Measurements from ENCODE around the gene SORCS2. TPM values are rescaled to one million over a fixed set of nuclear protein-coding genes. Genes with fewer than 3 reads are reported as not detected.

SORCS2 gene
- total RNA-seq, 2 donors from 2014 or later, result 1.0 to 4.4 TPM

DNA sequence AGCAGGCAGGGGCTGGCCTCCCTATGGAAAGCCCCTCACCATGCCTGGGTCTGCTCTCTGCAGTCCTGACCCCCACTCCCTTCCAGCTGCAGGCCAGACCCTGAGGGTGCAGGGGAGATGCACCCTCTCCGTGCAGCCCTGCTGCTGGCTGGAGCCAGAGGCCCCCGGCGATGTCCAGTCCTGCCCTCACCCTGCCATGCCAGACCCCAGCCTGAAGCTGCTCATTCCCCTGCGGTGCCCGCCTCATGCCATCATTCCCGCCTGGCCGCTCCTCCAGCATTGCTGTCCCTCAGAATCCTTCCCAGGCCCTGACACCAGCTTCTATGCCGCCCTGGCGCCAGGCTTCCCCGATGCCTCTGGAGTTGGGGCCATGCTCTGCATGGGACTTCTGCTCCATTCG, 72.4 kb downstream of the SORCS2 start:
- no peaks in the 10 kb centered on the region for H3K27me3 ChIP-seq (replicated peaks; ENCODE audit: insufficient read depth)
- intact Hi-C loops (cut with DNase I), result no loop called here
- no peaks in the 10 kb centered on the region for H3K4me1 ChIP-seq (replicated peaks)
- H3K36me3 ChIP-seq, result no peaks in the 10 kb centered on the region
- no peak overlapping the region for H3K27ac ChIP-seq
- no peak for DNase-seq (ENCODE audit: low spot score)
- TF ChIP-seq, protein P1, sequence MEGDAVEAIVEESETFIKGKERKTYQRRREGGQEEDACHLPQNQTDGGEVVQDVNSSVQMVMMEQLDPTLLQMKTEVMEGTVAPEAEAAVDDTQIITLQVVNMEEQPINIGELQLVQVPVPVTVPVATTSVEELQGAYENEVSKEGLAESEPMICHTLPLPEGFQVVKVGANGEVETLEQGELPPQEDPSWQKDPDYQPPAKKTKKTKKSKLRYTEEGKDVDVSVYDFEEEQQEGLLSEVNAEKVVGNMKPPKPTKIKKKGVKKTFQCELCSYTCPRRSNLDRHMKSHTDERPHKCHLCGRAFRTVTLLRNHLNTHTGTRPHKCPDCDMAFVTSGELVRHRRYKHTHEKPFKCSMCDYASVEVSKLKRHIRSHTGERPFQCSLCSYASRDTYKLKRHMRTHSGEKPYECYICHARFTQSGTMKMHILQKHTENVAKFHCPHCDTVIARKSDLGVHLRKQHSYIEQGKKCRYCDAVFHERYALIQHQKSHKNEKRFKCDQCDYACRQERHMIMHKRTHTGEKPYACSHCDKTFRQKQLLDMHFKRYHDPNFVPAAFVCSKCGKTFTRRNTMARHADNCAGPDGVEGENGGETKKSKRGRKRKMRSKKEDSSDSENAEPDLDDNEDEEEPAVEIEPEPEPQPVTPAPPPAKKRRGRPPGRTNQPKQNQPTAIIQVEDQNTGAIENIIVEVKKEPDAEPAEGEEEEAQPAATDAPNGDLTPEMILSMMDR (IDR thresholded peaks at IDR 0.05), result no peak
- TF ChIP-seq POLR2AphosphoS5 (IDR thresholded peaks at IDR 0.05) (no peak), POLR2A (IDR thresholded peaks at IDR 0.05) (no peak)
- 90% methylated on average over 11 of the region's 11 CpGs for WGBS
- no peak overlapping the region for H3K4me3 ChIP-seq
- H3K9me3 ChIP-seq, result no peaks in the 10 kb centered on the region

DNA sequence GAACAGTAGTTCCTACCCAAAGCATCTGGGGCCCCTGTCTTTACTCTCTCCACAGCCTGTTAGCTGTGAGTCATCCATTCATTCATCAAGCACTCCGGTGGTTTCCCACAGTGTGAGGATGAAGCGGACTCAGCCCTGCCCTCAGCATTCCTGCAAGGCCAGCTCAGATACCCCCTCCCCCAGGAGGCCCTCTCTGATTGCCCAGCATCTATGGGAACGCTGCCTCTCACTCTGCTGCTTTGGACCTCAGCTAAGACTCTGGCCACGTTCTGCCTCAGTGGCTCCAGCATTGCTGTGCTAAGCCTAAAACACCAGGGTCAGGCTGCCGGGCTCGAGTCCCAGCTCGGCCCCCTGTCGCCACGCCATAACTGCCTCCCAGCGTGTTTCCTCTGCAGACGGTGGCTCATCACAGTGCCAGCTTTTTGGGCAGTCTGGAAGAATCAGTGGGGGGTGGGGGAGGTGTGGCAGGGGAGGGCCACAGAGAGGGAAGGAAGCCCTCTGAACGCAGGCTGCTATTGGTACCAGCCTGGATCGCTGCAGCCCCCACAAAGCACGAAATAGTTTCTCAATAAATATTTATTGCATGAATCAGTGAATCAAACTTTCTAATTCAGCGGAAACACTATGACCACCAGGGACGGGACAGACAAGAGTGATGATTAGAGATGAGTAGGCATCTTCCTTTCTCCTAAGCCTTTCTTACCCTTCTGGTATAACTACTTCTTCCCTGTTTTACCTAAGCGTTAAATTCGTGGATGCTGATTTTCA, 74.4 kb downstream of the SORCS2 start:
- Histone ChIP-seq H3K27me3 (replicated peaks; ENCODE audit: insufficient read depth) (no peaks in the 10 kb centered on the region), H3K9me3 (no peaks in the 10 kb centered on the region), H3K4me3 (no peak overlapping the region), H3K4me1 (replicated peaks) (no peaks in the 10 kb centered on the region), H3K27ac (no peak overlapping the region), H3K36me3 (no peaks in the 10 kb centered on the region)
- no peak for TF ChIP-seq POLR2AphosphoS5 (IDR thresholded peaks at IDR 0.05)
- TF ChIP-seq, protein P1 (IDR thresholded peaks at IDR 0.05), result no peak
- DNase-seq (ENCODE audit: low spot score), result no peak
- 81% methylated on average over 18 of the region's 18 CpGs for whole genome bisulfite sequencing
- intact Hi-C loops (cut with DNase I), result no loop called here

DNA sequence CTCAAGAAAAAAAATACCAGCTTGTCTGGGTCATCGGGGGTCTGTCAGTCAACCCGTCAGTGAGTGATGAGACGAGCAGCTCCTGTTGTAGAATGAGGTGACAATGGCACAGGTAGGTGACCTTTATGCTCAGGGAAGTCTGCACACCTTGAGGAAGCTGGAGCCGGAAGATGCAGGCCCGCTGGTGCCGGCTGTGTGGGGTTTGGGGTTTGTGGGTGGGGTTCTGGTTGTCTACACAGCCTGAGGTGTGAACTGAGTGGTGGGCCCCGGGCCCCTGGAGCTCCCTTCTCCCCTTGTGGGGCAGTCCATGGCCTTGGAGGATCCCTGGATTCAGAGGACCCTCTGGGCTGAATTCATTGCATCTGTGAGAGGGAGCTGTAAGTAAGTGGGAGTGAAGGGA, 75.5 kb downstream of the SORCS2 start:
- no peaks in the 10 kb centered on the region for H3K4me1 ChIP-seq (replicated peaks)
- H3K4me3 ChIP-seq, result no peak overlapping the region
- intact Hi-C loops (cut with DNase I), result no loop called here
- H3K27me3 ChIP-seq (replicated peaks; ENCODE audit: insufficient read depth), result no peaks in the 10 kb centered on the region
- no peak for DNase-seq (ENCODE audit: low spot score)
- no peaks in the 10 kb centered on the region for H3K36me3 ChIP-seq
- TF ChIP-seq POLR2AphosphoS5 (IDR thresholded peaks at IDR 0.05) (no peak), POLR2A (IDR thresholded peaks at IDR 0.05) (no peak)
- TF ChIP-seq, protein P1 (IDR thresholded peaks at IDR 0.05), result no peak
- 93% methylated on average over 7 of the region's 7 CpGs for WGBS
- H3K9me3 ChIP-seq, result no peaks in the 10 kb centered on the region
- H3K27ac ChIP-seq, result no peak overlapping the region

DNA sequence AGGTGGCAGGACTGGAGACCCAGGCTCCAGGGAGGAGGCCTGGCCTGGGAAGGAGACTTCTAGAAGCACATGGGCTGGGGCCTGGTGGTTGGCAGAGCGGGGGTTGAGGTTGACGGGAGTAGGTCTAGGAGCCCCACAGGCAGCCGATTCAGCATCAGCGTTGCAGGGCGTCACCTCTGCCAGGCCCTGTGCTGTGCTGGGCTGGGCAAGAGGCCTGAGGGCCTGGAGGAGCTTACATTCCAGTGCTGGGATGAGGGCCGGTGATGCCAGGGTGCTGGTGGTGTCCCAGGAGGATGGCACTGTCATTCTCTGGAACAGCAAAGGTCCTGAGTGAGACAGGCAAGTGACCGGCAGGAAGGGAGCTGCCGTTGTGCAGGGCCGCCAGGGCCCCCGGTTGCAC, 76.6 kb downstream of the SORCS2 start:
- H3K4me3 ChIP-seq, result no peak overlapping the region
- intact Hi-C loops (cut with DNase I), result no loop called here
- no peaks in the 10 kb centered on the region for H3K27me3 ChIP-seq (replicated peaks; ENCODE audit: insufficient read depth)
- WGBS, result 88% methylated on average over 10 of the region's 10 CpGs
- no peaks in the 10 kb centered on the region for H3K36me3 ChIP-seq
- H3K9me3 ChIP-seq, result no peaks in the 10 kb centered on the region
- H3K27ac ChIP-seq, result no peak overlapping the region
- TF ChIP-seq POLR2A (IDR thresholded peaks at IDR 0.05) (no peak), POLR2AphosphoS5 (IDR thresholded peaks at IDR 0.05) (no peak)
- TF ChIP-seq, protein P1 (IDR thresholded peaks at IDR 0.05), result no peak
- H3K4me1 ChIP-seq (replicated peaks), result no peaks in the 10 kb centered on the region
- no peak for DNase-seq (ENCODE audit: low spot score)

DNA sequence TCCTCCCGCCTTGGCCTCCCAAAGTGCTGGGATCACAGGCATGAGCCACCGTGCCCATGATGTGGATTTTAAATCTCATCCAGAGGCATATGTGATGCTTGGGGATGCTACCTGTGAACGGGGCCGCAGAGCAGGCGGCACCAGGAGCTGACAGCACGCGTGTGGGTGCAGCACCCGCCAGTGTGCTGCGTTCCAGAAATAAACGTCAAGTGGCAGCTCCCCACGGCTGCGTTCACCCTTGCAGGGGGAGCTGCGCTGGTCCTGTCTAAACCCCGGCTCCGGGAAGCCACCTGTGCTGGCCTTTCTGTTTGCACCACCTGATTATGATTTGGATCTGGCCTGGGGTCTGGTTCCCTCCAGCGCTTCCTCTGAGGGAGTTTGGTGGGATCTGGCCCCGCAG, 77.8 kb downstream of the SORCS2 start:
- no peaks in the 10 kb centered on the region for H3K36me3 ChIP-seq
- H3K9me3 ChIP-seq, result no peaks in the 10 kb centered on the region
- no peak overlapping the region for H3K4me3 ChIP-seq
- DNase-seq (ENCODE audit: low spot score), result no peak
- no peaks in the 10 kb centered on the region for H3K4me1 ChIP-seq (replicated peaks)
- no peak for TF ChIP-seq POLR2A (IDR thresholded peaks at IDR 0.05)
- TF ChIP-seq POLR2AphosphoS5 (IDR thresholded peaks at IDR 0.05), result no peak
- H3K27me3 ChIP-seq (replicated peaks; ENCODE audit: insufficient read depth), result no peaks in the 10 kb centered on the region
- WGBS, result 94% methylated on average over 16 of the region's 17 CpGs
- intact Hi-C loops (cut with DNase I), result no loop called here
- no peak overlapping the region for H3K27ac ChIP-seq

Measured in prostate gland (tissue), 2 donors.